Measurements from ENCODE around the gene NAT10. TPM values are rescaled to one million over a fixed set of nuclear protein-coding genes. Genes with fewer than 3 reads are reported as not detected.
"Not testable (repeated sequence)": the region's sequence is repeated elsewhere in the genome, so short reads cannot be mapped to it uniquely, and the experiment has no call there.

NAT10 gene
- total RNA-seq (34.3 TPM), polyA plus RNA-seq (31.1 TPM)
- long read RNA-seq, donor 1, full-length matches to known transcripts: 1 of 1 reads
- long read RNA-seq, donor 1, partial matches to known transcripts: 0 of 1 reads
- long read RNA-seq, donor 1, other reads (novel, unspliced or antisense): 0 of 1 reads
- long read RNA-seq, donor 2: 0 reads
- long read RNA-seq, donor 3, full-length matches to known transcripts: 1 of 13 reads
- long read RNA-seq, donor 3, partial matches to known transcripts: 12 of 13 reads
- long read RNA-seq, donor 3, other reads (novel, unspliced or antisense): 0 of 13 reads
- long read RNA-seq, donor 4, full-length matches to known transcripts: 1 of 1 reads
- long read RNA-seq, donor 4, partial matches to known transcripts: 0 of 1 reads
- long read RNA-seq, donor 4, other reads (novel, unspliced or antisense): 0 of 1 reads
- long read RNA-seq, donor 5, full-length matches to known transcripts: 3 of 55 reads
- long read RNA-seq, donor 5, partial matches to known transcripts: 52 of 55 reads
- long read RNA-seq, donor 5, other reads (novel, unspliced or antisense): 0 of 55 reads
- long read RNA-seq, donor 6, full-length matches to known transcripts: 4 of 14 reads
- long read RNA-seq, donor 6, partial matches to known transcripts: 10 of 14 reads
- long read RNA-seq, donor 6, other reads (novel, unspliced or antisense): 0 of 14 reads
- long read RNA-seq, donor 7, full-length matches to known transcripts: 9 of 23 reads
- long read RNA-seq, donor 7, partial matches to known transcripts: 14 of 23 reads
- long read RNA-seq, donor 7, other reads (novel, unspliced or antisense): 0 of 23 reads
- long read RNA-seq, donor 8, partial matches to known transcripts: 10 of 11 reads
- long read RNA-seq, donor 8, other reads (novel, unspliced or antisense): 0 of 11 reads
- long read RNA-seq, donor 9, full-length matches to known transcripts: 1 of 1 reads
- long read RNA-seq, donor 9, partial matches to known transcripts: 0 of 1 reads
- long read RNA-seq, donor 9, other reads (novel, unspliced or antisense): 0 of 1 reads
- long read RNA-seq, donor 10, full-length matches to known transcripts: 3 of 9 reads
- long read RNA-seq, donor 10, partial matches to known transcripts: 6 of 9 reads
- long read RNA-seq, donor 10, other reads (novel, unspliced or antisense): 0 of 9 reads

DNA sequence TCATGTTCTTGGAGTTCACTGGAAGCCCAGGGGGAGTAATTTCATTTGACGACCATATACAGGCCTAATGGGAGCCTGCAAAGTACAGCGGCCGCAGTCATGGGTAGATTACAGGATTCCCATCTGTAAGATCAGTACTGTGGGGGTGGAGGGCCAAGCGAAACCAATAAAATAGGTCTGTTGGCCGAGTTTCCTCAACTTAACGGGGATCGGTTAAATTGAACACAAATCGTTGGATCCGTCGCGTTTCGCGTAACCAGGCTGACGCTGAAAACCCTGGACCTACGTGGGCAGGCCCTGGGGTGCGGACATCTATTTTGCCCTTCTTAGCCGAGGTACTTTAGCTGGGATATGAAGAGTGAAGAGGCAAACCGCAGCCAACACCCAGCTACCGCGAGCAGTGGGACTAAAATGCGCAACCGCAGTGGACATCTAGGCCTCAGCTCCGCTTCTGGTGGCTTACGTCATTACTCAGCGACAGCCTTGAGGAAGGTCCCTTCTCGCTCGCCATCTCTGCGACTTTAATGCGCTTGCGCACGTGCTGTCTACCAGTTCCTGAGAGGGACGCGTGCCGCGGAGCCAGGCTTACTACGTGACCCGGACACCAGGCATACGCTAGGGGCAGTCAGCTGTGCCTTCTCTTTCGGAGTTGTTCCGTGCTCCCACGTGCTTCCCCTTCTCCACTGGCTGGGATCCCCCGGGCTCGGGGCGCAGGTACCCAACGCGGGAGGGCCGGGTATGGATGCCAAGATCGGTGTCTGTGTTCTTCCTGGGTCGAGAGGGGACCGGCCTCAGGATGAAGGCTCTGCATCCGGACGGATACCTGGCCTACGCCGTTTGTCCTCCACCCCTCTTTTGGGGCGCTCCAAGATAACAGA lies at the start of gene NAT10:
Gene NAT10, plus strand, starts transcription at position 551 of the 878 bp plus-strand sequence. CDS start 2,597 bp downstream, outside the sequence.
- Histone ChIP-seq H3K9me3 (ENCODE audit: control insufficient read depth in 2 of 2, insufficient read depth in 1 of 2, low read length in 1 of 2) (no peaks in the 10 kb centered on the region), H3K4me3 (ENCODE audit: low read length in 2 of 2) (peak within 1 kb of the TSS; percentile 72 to 95), H3K27me3 (ENCODE audit: control insufficient read depth in 2 of 2, insufficient read depth in 1 of 2, low read length in 1 of 2) (no peaks in the 10 kb centered on the region), H3K27ac (ENCODE audit: low read depth in 1 of 2, low read length in 1 of 2) (peak within 1 kb of the TSS; percentile 90 to 95), H3K36me3 (ENCODE audit: control insufficient read depth in 2 of 2, insufficient read depth in 2 of 2, low read length in 1 of 2) (peaks cover 16 to 39% of the 10 kb centered on the region in 2 donors), H3K4me1 (ENCODE audit: control insufficient read depth in 2 of 2, insufficient read depth in 2 of 2, low read length in 2 of 2) (peaks cover 12 to 18% of the 10 kb centered on the region in 2 donors)
- under 1% methylated on average over 55 of the region's 55 CpGs for WGBS
- DNase-seq (ENCODE audit: low read depth in 6 of 9, low spot score in 9 of 9): peak; percentile 94 to 100 (median 99)

DNA sequence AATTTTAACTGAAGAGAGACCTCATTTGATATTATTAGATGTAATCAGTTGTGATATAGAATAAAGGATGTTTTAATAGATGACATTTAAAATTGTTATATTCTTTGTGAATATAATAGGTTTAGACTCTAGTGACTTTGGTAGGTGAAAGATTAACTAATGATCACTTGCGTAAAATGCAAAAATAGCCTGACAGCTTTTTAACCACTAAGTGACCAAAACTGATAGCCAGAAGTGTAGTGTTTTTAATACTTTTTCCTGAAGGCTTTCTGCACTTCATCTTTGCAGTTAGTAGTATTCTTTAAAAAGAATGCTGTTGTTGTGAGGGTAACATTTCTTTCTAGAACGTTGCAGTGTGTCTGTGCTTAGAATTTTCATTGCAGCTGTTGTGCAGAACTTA lies 48.8 kb upstream of the NAT10 start:
- Histone ChIP-seq H3K4me1 (ENCODE audit: control insufficient read depth in 2 of 2, insufficient read depth in 2 of 2, low read length in 2 of 2) (peaks cover 0 to 9% of the 10 kb centered on the region in 2 donors), H3K9me3 (ENCODE audit: control insufficient read depth in 2 of 2, insufficient read depth in 1 of 2, low read length in 1 of 2) (peaks cover 0 to 5% of the 10 kb centered on the region in 2 donors), H3K27me3 (ENCODE audit: control insufficient read depth in 2 of 2, insufficient read depth in 1 of 2, low read length in 1 of 2) (no peaks in the 10 kb centered on the region), H3K27ac (ENCODE audit: low read depth in 1 of 2, low read length in 1 of 2) (no peak overlapping the region), H3K4me3 (ENCODE audit: low read length in 2 of 2) (no peak overlapping the region), H3K36me3 (ENCODE audit: control insufficient read depth in 2 of 2, insufficient read depth in 2 of 2, low read length in 1 of 2) (peaks cover 9 to 53% of the 10 kb centered on the region in 2 donors)
- no peak for DNase-seq (ENCODE audit: low read depth in 6 of 9, low spot score in 9 of 9)
- 57% methylated on average over 2 of the region's 2 CpGs for WGBS

DNA sequence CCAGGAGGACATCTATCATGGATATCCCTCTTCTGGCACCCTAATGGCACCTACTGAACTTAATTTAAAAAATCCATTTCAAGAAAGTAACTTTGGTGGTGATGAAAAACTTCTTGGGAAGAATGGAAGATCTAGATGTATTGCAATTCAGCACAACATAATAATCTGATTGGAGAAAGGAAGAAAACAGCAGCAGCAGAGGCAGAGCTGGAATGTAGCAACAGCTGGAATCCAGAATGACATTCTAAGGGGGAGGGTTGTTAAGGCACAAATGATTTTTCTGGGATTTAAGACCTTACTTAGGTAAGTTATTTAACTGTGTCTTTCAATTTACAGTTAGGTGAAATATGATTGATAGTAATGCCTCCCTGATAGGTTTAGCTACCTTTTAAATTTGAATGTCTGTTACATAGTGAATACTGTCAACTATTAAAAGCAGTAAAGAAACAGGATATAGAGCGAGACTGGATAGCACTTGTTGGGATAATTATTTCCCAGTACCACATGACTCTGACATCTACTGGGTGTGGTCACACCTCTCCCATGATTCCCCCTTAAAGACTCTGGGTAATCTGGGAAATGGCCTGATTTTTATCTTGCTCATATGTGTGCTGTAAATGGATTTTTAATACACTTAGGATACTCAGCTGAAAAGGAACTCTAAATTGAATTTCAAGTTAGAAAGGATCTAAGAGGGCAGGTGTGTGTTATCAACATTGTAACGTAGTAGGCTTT lies 42.2 kb upstream of the NAT10 start:
- no peaks in the 10 kb centered on the region for H3K27me3 ChIP-seq (ENCODE audit: control insufficient read depth in 2 of 2, insufficient read depth in 1 of 2, low read length in 1 of 2)
- DNase-seq (ENCODE audit: low read depth in 6 of 9, low spot score in 9 of 9): no peak
- WGBS: 94% methylated on average over 2 of the region's 2 CpGs
- no peaks in the 10 kb centered on the region for H3K9me3 ChIP-seq (ENCODE audit: control insufficient read depth in 2 of 2, insufficient read depth in 1 of 2, low read length in 1 of 2)
- H3K4me1 ChIP-seq (ENCODE audit: control insufficient read depth in 2 of 2, insufficient read depth in 2 of 2, low read length in 2 of 2): no peaks in the 10 kb centered on the region
- H3K4me3 ChIP-seq (ENCODE audit: low read length in 2 of 2): no peak overlapping the region
- H3K27ac ChIP-seq (ENCODE audit: low read depth in 1 of 2, low read length in 1 of 2): no peak overlapping the region
- H3K36me3 ChIP-seq (ENCODE audit: control insufficient read depth in 2 of 2, insufficient read depth in 2 of 2, low read length in 1 of 2): peaks cover 9 to 57% of the 10 kb centered on the region in 2 donors

DNA sequence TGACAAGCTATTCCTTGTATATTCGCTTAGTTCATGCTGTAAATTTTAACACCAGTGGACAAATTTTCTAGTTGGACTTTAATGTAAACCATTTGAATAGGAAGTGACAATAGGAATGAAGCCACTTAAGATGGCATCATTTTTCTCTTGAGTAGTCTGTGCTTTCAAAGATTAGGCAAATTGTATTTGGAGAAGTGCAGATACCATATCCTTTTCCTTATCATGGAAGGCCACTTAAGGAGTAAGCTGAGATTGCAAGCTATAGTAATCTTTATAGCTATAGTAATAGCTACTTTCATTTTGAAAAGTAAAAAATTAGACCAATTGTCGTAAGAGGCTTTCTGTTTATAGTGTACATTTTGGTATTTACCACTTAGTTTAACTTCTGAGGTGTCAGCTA lies 41.1 kb upstream of the NAT10 start:
- DNase-seq (ENCODE audit: low read depth in 6 of 9, low spot score in 9 of 9): no peak
- Histone ChIP-seq H3K4me3 (ENCODE audit: low read length in 2 of 2) (no peak overlapping the region), H3K9me3 (ENCODE audit: control insufficient read depth in 2 of 2, insufficient read depth in 1 of 2, low read length in 1 of 2) (no peaks in the 10 kb centered on the region), H3K27ac (ENCODE audit: low read depth in 1 of 2, low read length in 1 of 2) (no peak overlapping the region), H3K4me1 (ENCODE audit: control insufficient read depth in 2 of 2, insufficient read depth in 2 of 2, low read length in 2 of 2) (no peaks in the 10 kb centered on the region), H3K27me3 (ENCODE audit: control insufficient read depth in 2 of 2, insufficient read depth in 1 of 2, low read length in 1 of 2) (no peaks in the 10 kb centered on the region), H3K36me3 (ENCODE audit: control insufficient read depth in 2 of 2, insufficient read depth in 2 of 2, low read length in 1 of 2) (peaks cover 9 to 48% of the 10 kb centered on the region in 2 donors)
- 97% methylated on average over 2 of the region's 2 CpGs for WGBS

DNA sequence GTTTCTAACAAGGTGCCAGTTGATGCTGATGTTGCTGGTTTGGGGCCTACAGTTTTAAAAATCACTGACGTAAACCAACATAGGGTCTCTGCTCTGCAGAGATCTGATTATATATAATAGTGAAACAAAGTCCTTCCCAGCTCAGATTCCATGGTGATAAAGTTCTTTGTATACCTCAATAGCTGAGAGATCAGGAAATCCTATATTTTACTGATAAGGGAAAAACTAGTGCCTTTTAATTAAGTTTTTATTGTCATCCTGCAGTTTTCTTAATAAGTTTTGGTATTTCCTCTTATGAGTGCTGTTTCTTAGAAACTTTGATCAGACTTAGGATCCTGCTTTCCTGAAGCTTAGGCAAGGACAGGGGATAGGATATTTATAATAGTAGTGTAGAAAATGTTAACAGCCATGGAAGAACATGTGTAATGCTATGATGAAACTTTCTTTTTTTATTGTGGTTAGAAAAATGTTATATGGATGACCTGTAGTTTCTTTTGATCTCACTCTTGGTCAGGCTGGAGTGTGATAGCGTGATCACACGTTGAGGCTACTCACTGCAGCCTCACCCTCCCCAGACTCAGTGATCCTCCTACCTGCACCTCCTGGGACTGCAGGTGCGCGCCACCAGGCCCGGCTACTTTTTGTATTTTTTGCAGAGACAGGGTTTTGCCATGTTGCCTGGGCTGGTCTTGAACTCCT lies 39.8 kb upstream of the NAT10 start:
- DNase-seq (ENCODE audit: low read depth in 6 of 9, low spot score in 9 of 9): no peak
- H3K4me3 ChIP-seq (ENCODE audit: low read length in 2 of 2): no peak overlapping the region
- no peaks in the 10 kb centered on the region for H3K4me1 ChIP-seq (ENCODE audit: control insufficient read depth in 2 of 2, insufficient read depth in 2 of 2, low read length in 2 of 2)
- no peaks in the 10 kb centered on the region for H3K9me3 ChIP-seq (ENCODE audit: control insufficient read depth in 2 of 2, insufficient read depth in 1 of 2, low read length in 1 of 2)
- WGBS: 99% methylated on average over 6 of the region's 6 CpGs
- H3K27me3 ChIP-seq (ENCODE audit: control insufficient read depth in 2 of 2, insufficient read depth in 1 of 2, low read length in 1 of 2): no peaks in the 10 kb centered on the region
- H3K27ac ChIP-seq (ENCODE audit: low read depth in 1 of 2, low read length in 1 of 2): no peak overlapping the region
- peaks cover 9 to 50% of the 10 kb centered on the region in 2 donors for H3K36me3 ChIP-seq (ENCODE audit: control insufficient read depth in 2 of 2, insufficient read depth in 2 of 2, low read length in 1 of 2)

DNA sequence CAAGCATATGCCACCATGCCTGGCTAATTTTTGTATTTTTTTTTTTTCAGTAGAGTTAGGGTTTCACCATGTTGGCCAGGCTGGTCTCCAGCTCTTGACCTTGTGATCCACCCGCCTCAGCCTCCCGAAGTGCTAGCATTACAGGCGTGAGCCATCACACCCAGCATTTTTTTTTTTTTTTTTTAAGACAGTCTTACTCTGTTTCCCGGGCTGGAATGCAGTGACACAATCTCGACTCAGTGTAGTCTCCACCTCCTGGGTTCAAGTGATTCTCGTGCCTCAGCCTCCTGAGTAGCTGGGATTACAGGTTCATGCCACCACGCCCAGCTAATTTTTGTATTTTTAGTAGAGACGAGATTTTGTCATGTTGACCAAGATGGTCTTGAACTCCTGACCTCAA lies 38.7 kb upstream of the NAT10 start:
- not testable (repeated sequence) for H3K4me1 ChIP-seq (ENCODE audit: control insufficient read depth in 2 of 2, insufficient read depth in 2 of 2, low read length in 2 of 2); H3K4me3 ChIP-seq (ENCODE audit: low read length in 2 of 2); H3K9me3 ChIP-seq (ENCODE audit: control insufficient read depth in 2 of 2, insufficient read depth in 1 of 2, low read length in 1 of 2); H3K27ac ChIP-seq (ENCODE audit: low read depth in 1 of 2, low read length in 1 of 2); H3K27me3 ChIP-seq (ENCODE audit: control insufficient read depth in 2 of 2, insufficient read depth in 1 of 2, low read length in 1 of 2); DNase-seq (ENCODE audit: low read depth in 6 of 9, low spot score in 9 of 9)
- peaks cover 5 to 49% of the 10 kb centered on the region in 2 donors for H3K36me3 ChIP-seq (ENCODE audit: control insufficient read depth in 2 of 2, insufficient read depth in 2 of 2, low read length in 1 of 2)
- WGBS: 97% methylated on average over 8 of the region's 8 CpGs

DNA sequence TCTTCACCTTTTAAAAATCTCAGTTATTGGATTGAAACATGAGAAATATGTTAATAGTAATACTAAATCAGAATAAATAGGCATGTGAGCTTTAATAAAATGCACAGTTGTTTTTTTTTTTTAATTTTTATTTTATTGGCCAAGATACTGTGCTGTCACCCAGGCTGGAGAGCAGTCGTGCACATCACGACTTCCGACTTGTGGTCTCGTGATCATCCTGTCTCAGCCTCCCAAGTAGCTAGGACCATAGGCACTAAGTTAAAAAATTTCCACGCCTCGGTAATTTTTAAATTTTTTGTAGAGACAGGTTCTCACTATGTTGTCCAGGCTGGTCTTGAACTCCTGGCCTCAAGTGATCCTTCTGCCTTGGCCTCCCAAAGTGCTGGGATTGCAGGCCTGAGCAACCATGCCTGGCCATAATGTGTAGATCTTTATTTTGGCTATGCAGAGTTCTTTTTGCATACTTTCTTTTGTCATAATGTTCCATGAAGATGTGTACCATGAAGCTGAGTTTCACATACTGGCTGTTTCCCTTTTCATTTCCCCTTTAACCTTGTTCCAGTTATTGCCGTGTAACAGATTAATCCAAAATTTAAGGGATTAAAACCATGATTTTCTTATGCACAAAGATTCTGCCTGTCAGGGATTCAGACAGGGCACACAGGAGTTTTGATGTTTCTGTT lies 37.9 kb upstream of the NAT10 start:
- no peak overlapping the region for H3K4me3 ChIP-seq (ENCODE audit: low read length in 2 of 2)
- no peaks in the 10 kb centered on the region for H3K4me1 ChIP-seq (ENCODE audit: control insufficient read depth in 2 of 2, insufficient read depth in 2 of 2, low read length in 2 of 2)
- DNase-seq (ENCODE audit: low read depth in 6 of 9, low spot score in 9 of 9): no peak
- no peaks in the 10 kb centered on the region for H3K27me3 ChIP-seq (ENCODE audit: control insufficient read depth in 2 of 2, insufficient read depth in 1 of 2, low read length in 1 of 2)
- H3K9me3 ChIP-seq (ENCODE audit: control insufficient read depth in 2 of 2, insufficient read depth in 1 of 2, low read length in 1 of 2): no peaks in the 10 kb centered on the region
- WGBS: 93% methylated on average over 7 of the region's 7 CpGs
- H3K36me3 ChIP-seq (ENCODE audit: control insufficient read depth in 2 of 2, insufficient read depth in 2 of 2, low read length in 1 of 2): peaks cover 7 to 53% of the 10 kb centered on the region in 2 donors
- no peak overlapping the region for H3K27ac ChIP-seq (ENCODE audit: low read depth in 1 of 2, low read length in 1 of 2)

All from thymus (tissue), 14 donors.